ENCODE measurements around the gene LIFR.

The LIFR gene

GRCh38 chr5:38591523-38591849, 35.0 kb upstream of the LIFR start:
- H3K27ac ChIP-seq: no peak overlapping the region
- TF ChIP-seq CTCF (IDR thresholded peaks at IDR 0.05) (no peak), ZFX (IDR thresholded peaks at IDR 0.05; ENCODE audit: borderline replicate concordance) (no peak)

- TF ChIP-seq CTCF (IDR thresholded peaks at IDR 0.05): no peak
- no peak for TF ChIP-seq ZFX (IDR thresholded peaks at IDR 0.05; ENCODE audit: borderline replicate concordance)
- H3K27ac ChIP-seq: no peak overlapping the region
These were observed 34.5 kb upstream of the LIFR start for GRCh38 chr5:38590838-38591522.

GRCh38 chr5:38589629-38590028, 33.2 kb upstream of the LIFR start:
- no peak overlapping the region for H3K27ac ChIP-seq
- no peak for TF ChIP-seq CTCF (IDR thresholded peaks at IDR 0.05)
- TF ChIP-seq ZFX (IDR thresholded peaks at IDR 0.05; ENCODE audit: borderline replicate concordance): no peak

- TF ChIP-seq ZFX (IDR thresholded peaks at IDR 0.05; ENCODE audit: borderline replicate concordance): no peak
- no peak for TF ChIP-seq CTCF (IDR thresholded peaks at IDR 0.05)
- H3K27ac ChIP-seq: no peak overlapping the region
These were observed 29.4 kb upstream of the LIFR start for GRCh38 chr5:38585816-38586215.

- TF ChIP-seq ZFX (IDR thresholded peaks at IDR 0.05; ENCODE audit: borderline replicate concordance) (no peak), CTCF (IDR thresholded peaks at IDR 0.05) (no peak)
- H3K27ac ChIP-seq: no peak overlapping the region
These were observed 27.1 kb upstream of the LIFR start for GRCh38 chr5:38583500-38583899.

GRCh38 chr5:38582975-38583319, 26.5 kb upstream of the LIFR start:
- no peak overlapping the region for H3K27ac ChIP-seq
- TF ChIP-seq CTCF (IDR thresholded peaks at IDR 0.05) (no peak), ZFX (IDR thresholded peaks at IDR 0.05; ENCODE audit: borderline replicate concordance) (no peak)

- TF ChIP-seq ZFX (IDR thresholded peaks at IDR 0.05; ENCODE audit: borderline replicate concordance) (no peak), CTCF (IDR thresholded peaks at IDR 0.05) (no peak)
- no peak overlapping the region for H3K27ac ChIP-seq
These were observed 26.0 kb upstream of the LIFR start for GRCh38 chr5:38582293-38582974.

All from 22Rv1 (cell line).